T-helper 2 cell treated with Interferon-gamma antibody and Interleukin-4, amounts not matched to agents 5 μg/mL and 100 μg/mL, for 36 hours (primary cell): ENCODE measurements around the gene MLXIP.
"Not testable (repeated sequence)": the region's sequence is repeated elsewhere in the genome, so short reads cannot be mapped to it uniquely, and the experiment has no call there.

Experiments
- DNase-seq: peaks from one replicate; pipeline ENCODE4 v3.0.0; 2021; ENCODE audit warnings: low spot score
- H3K27ac Mint-ChIP-seq: one replicate; pipeline ENCODE4 v1.8.0; 2021; ENCODE audit warnings: mild to moderate bottlenecking, mixed read lengths
- H3K27me3 Mint-ChIP-seq: one replicate; pipeline ENCODE4 v1.8.0; 2021; ENCODE audit warnings: low read depth, mixed read lengths
- H3K36me3 Mint-ChIP-seq: one replicate; pipeline ENCODE4 v1.8.0; 2021; ENCODE audit warnings: low read depth, mixed read lengths
- H3K4me1 Mint-ChIP-seq: one replicate; pipeline ENCODE4 v1.8.0; 2021; ENCODE audit warnings: low read depth, mixed read lengths
- H3K4me3 Mint-ChIP-seq: one replicate; pipeline ENCODE4 v1.8.0; 2022; ENCODE audit warnings: mild to moderate bottlenecking, moderate library complexity, mixed read lengths
- H3K9me3 Mint-ChIP-seq: one replicate; pipeline ENCODE4 v1.8.0; 2021; ENCODE audit warnings: mixed read lengths

The MLXIP gene

GRCh38 chr12:122078141-122079032 is at the start of gene MLXIP:
Gene MLXIP, plus strand, starts transcription at chr12:122078756. Its CDS starts 98 bp downstream, at chr12:122078854.
- Mint-ChIP-seq H3K4me3 (peak within 1 kb of the TSS; percentile 94), H3K9me3 (no peaks in the 10 kb centered on the region), H3K27ac (peak within 1 kb of the TSS; percentile 82), H3K27me3 (peaks cover 8% of the 10 kb centered on the region), H3K36me3 (peaks cover 9% of the 10 kb centered on the region), H3K4me1 (peaks cover 40% of the 10 kb centered on the region)
- DNase-seq, result peak; percentile 92

DNA sequence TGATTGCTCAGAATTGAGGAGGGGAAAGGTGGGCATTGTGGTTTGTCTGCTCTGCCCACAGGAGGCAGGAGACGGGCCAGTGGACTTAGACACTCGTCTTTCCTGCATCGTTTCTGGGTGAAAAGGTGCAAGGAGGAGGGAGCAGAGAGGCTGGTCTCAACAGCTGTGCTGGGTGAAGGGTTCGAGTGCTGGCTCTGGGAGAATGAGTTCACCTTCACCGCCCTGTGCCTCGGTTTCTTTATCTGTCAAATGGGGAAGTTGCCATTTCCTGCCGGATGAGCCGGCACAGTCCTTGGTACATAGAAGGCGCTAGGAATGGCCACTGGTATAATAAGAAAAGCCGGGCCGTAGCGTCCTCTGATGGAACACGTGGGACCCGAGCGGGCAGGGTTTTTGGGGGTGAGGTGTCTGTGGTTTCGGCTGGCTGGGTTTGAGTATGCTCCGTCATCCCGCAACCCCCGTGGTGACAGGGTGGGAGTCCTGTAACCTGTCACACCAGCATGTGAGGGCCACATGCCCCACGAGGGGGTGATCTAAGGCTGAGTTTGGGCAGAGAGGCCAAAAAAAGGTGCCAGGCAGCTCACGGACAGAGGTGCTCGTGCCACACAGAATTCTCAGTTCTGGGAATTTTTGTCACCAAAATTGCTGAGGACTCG is 49.5 kb upstream of the MLXIP start:
- DNase-seq, result no peak
- Mint-ChIP-seq H3K4me3 (no peak overlapping the region), H3K9me3 (no peaks in the 10 kb centered on the region), H3K36me3 (no peaks in the 10 kb centered on the region), H3K27me3 (no peaks in the 10 kb centered on the region), H3K4me1 (no peaks in the 10 kb centered on the region), H3K27ac (no peak overlapping the region)

DNA sequence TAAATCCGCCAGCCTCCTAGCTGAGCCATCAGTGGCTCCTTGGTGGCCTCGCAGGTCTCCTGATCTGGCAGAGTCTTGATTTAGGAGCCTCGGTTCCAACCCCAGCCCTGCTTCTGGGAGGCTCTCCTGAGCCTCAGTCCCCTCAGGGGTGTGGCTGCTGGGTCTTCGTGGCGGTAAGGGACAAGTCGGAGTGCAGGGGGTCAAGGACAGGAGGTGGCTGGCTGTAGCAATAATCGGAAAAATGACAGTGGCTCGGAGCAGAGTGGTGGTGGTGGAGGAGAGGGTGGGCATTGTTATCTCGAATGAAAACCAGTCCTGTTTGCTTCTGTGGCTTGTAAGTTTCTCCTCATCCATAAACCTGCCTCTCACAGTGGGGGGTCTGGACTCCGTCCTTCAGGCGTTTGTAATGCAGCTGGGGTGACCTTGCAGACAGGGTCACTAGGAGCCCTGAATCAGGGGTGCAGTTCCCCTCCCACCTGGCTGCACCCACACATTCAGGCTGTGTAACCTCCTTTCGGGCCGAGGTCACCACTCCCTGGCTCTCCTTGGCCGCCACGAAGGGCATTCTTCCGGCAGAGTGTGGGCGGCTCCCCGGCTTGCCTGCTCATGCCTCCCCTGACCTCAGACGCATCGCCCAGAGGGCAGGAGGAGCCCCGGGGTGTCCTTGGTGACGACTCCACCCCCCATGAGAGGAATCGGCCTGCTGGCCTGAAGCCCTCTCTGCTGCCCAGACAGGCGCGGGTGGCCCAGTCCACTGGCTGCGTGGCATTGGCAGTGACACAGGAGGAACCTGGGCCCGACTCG is 48.7 kb upstream of the MLXIP start:
- Mint-ChIP-seq H3K27ac (no peak overlapping the region), H3K36me3 (no peaks in the 10 kb centered on the region), H3K27me3 (no peaks in the 10 kb centered on the region), H3K9me3 (no peaks in the 10 kb centered on the region), H3K4me3 (no peak overlapping the region), H3K4me1 (no peaks in the 10 kb centered on the region)
- no peak for DNase-seq

DNA sequence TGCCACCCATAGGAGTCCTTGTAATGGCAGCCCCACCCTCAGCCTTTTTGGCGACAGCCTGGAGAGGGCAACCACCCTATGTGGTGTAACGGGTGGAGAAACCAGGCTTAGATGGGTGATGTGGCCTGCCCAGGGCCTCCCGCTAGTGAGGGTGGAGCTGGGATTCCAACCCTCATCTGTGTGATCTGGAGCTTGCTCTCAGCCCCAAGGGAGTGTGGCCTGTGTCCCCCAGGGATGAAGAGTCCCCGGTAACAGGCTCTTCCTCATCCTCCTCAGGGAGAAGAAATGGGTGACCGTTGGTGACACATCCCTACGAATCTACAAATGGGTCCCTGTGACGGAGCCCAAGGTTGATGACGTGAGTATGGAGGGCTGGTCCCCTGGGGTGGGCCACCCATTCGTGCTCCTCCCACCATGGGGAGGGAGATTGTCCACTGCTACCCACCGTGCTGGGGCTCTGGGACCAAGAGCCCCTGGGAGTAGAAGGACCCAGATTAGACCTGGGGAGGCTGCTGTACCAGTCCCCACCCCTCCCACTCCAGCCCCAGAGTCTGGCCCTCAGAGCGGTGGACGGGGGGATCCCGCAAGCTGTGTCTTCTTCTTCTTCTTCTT is 48.0 kb upstream of the MLXIP start:
- H3K4me1 Mint-ChIP-seq, result no peaks in the 10 kb centered on the region

DNA sequence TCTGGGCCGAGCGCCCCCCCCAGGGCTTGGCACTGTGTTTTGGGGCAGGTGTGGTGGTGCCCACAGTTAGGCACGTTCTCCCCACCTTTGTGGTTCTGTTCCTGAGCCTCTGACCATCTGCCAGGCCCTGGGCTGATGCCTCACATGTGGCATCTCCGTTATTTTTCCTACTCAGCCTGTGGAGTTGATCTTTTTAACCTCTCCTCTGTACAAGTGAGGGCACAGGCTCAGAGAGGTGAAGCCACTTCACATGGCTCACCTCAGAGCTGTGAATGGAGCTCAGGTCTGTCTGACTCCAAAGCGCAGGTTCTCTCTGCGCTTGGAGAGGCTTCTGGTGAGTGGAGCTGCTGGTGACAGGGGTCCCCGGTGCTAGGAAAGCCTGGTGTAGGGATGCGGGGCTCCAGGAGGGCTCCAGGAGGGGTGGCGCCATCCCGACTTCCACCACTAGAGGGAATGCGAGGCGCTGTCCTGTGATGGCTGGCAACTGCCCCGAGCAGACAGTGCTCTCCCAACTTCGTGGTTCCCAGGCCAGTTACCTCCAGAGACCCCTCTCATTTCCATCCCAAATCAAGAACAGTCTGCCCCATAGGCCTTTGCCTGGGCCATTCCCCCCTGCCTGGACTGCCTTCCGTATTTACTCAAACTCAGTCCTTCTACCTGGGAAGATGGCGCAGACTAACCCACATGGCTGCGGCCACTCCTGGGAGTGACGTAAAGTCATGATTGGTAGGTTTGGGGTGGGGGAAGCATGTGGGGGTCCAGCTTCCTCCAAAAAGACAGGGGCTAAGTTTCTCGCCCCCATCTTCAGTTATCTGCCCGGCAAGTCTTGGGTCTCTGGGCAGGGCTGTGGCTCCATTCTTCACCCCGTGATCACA is 47.0 kb upstream of the MLXIP start:
- no peaks in the 10 kb centered on the region for H3K36me3 Mint-ChIP-seq
- peak; percentile 39 for DNase-seq
- H3K27me3 Mint-ChIP-seq, result no peaks in the 10 kb centered on the region
- no peak overlapping the region for H3K27ac Mint-ChIP-seq
- no peak overlapping the region for H3K4me3 Mint-ChIP-seq
- H3K4me1 Mint-ChIP-seq, result no peaks in the 10 kb centered on the region
- H3K9me3 Mint-ChIP-seq, result no peaks in the 10 kb centered on the region

More for the DNA sequence above, 48.0 kb upstream of the MLXIP start:
- Mint-ChIP-seq H3K27ac (no peak overlapping the region), H3K9me3 (no peaks in the 10 kb centered on the region), H3K36me3 (no peaks in the 10 kb centered on the region), H3K4me3 (no peak overlapping the region), H3K27me3 (no peaks in the 10 kb centered on the region)
- DNase-seq, result no peak

- Mint-ChIP-seq H3K36me3 (no peaks in the 10 kb centered on the region), H3K9me3 (no peaks in the 10 kb centered on the region), H3K27ac (no peak overlapping the region), H3K4me1 (no peaks in the 10 kb centered on the region), H3K27me3 (no peaks in the 10 kb centered on the region), H3K4me3 (no peak overlapping the region)
- no peak for DNase-seq
Observed at GRCh38 chr12:122032580-122032979, 46.0 kb upstream of the MLXIP start.

- no peaks in the 10 kb centered on the region for H3K27me3 Mint-ChIP-seq
- no peaks in the 10 kb centered on the region for H3K9me3 Mint-ChIP-seq
- H3K27ac Mint-ChIP-seq, result no peak overlapping the region
- H3K4me1 Mint-ChIP-seq, result no peaks in the 10 kb centered on the region
- DNase-seq, result no peak
- no peak overlapping the region for H3K4me3 Mint-ChIP-seq
- no peaks in the 10 kb centered on the region for H3K36me3 Mint-ChIP-seq
Observed at GRCh38 chr12:122035292-122035691, 43.3 kb upstream of the MLXIP start.

DNA sequence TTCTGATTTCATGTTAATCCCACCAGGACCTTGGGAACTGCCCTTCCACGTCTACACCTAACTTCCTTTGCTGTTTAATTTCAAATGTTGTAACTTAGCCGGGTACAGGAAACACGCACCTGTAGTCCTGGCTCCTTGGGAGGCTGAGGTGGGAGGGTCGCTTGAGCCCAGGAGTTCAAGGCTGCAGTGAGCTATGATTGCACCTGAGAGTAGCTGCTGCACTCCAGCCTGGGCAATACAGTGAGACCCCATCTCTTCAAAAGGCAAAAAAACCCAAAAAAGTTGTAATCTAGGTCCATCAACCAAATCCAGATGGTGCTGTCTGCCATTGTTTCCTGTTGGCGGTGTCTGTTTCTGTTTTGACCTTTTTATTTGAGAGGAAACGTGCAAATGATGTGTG is 42.4 kb upstream of the MLXIP start:
- H3K9me3 Mint-ChIP-seq, result no peaks in the 10 kb centered on the region
- H3K27ac Mint-ChIP-seq, result peak overlapping the region; percentile 20
- H3K27me3 Mint-ChIP-seq, result no peaks in the 10 kb centered on the region
- DNase-seq, result no peak
- H3K36me3 Mint-ChIP-seq, result no peaks in the 10 kb centered on the region
- H3K4me3 Mint-ChIP-seq, result no peak overlapping the region
- H3K4me1 Mint-ChIP-seq, result no peaks in the 10 kb centered on the region

GRCh38 chr12:122040579-122041386 is 37.8 kb upstream of the MLXIP start:
- H3K27me3 Mint-ChIP-seq, result no peaks in the 10 kb centered on the region
- no peak overlapping the region for H3K27ac Mint-ChIP-seq

DNA sequence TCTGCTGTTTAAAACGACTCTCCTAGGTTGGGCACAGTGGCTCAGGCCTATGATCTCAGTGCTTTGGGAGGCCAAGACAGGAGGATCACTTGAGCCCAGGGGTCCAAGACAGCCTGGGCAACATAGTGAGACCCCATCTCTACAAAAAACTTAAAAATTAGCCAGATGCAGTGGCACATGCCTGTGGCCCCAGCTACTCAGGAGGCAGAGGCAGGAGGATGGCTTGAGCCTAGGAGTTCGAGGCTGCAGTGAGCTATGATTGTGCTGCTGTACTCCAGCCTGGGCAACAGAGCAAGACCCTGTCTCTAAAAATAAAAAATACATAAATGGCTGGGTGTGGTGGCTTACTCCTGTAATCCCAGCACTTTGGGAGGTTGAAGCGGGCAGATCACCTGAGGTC is 37.1 kb upstream of the MLXIP start:
- not testable (repeated sequence) for H3K27me3 Mint-ChIP-seq, H3K4me3 Mint-ChIP-seq, DNase-seq, H3K4me1 Mint-ChIP-seq, H3K27ac Mint-ChIP-seq, H3K9me3 Mint-ChIP-seq
- H3K36me3 Mint-ChIP-seq, result peaks cover 11% of the 10 kb centered on the region

More at GRCh38 chr12:122040579-122041386, 37.8 kb upstream of the MLXIP start:
- no peak for DNase-seq
- H3K36me3 Mint-ChIP-seq, result peaks cover 11% of the 10 kb centered on the region
- no peaks in the 10 kb centered on the region for H3K9me3 Mint-ChIP-seq
- no peaks in the 10 kb centered on the region for H3K4me1 Mint-ChIP-seq
- H3K4me3 Mint-ChIP-seq, result no peak overlapping the region

GRCh38 chr12:122042910-122043309 is 35.6 kb upstream of the MLXIP start:
- Mint-ChIP-seq H3K9me3 (no peaks in the 10 kb centered on the region), H3K4me3 (no peak overlapping the region), H3K27me3 (no peaks in the 10 kb centered on the region), H3K36me3 (peaks cover 11% of the 10 kb centered on the region), H3K27ac (no peak overlapping the region), H3K4me1 (no peaks in the 10 kb centered on the region)
- DNase-seq, result no peak

GRCh38 chr12:122043476-122043875 is 35.1 kb upstream of the MLXIP start:
- no peak for DNase-seq
- H3K27ac Mint-ChIP-seq, result no peak overlapping the region
- H3K36me3 Mint-ChIP-seq, result peaks cover 12% of the 10 kb centered on the region
- no peak overlapping the region for H3K4me3 Mint-ChIP-seq
- H3K9me3 Mint-ChIP-seq, result no peaks in the 10 kb centered on the region
- no peaks in the 10 kb centered on the region for H3K27me3 Mint-ChIP-seq
- no peaks in the 10 kb centered on the region for H3K4me1 Mint-ChIP-seq
